Natural killer cell treated with Interleukin-12 subunit alpha and Interleukin-12 subunit beta and Interleukin-15 and Interleukin-18, amount 100 ng/mL, for 72 hours (primary cell): ENCODE measurements around the gene FBLN5. TPM values are rescaled to one million over a fixed set of nuclear protein-coding genes. Genes with fewer than 3 reads are reported as not detected.
A peak's percentile ranks its signal among the peaks of the same experiment; 100 is the strongest.

ENCODE experiments used
- ATAC-seq, 2 donors: fragments of 150-1000 bp; cut with Tn5 transposase in 1 of 2; sonication (Bioruptor Pico), chemical (Tn5 transposase) in 1 of 2; 2 replicates each; pipeline ENCODE4 v1.10.0; 2021
- DNase-seq: peaks from one replicate; pipeline ENCODE4 v3.0.0; 2022; ENCODE audit warnings: low spot score
- H3K27ac Mint-ChIP-seq, 2 donors: 1 replicate in 1 of 2; 2 replicates in 1 of 2; pipeline ENCODE4 v1.8.0; 2022; ENCODE audit warnings: mixed read lengths in 2 of 2, mild to moderate bottlenecking in 1 of 2, moderate library complexity in 1 of 2
- H3K27me3 Mint-ChIP-seq, 2 donors: 1 replicate in 1 of 2; 2 replicates in 1 of 2; pipeline ENCODE4 v1.8.0; 2022; ENCODE audit warnings: mixed read lengths in 2 of 2
- H3K36me3 Mint-ChIP-seq: one replicate; pipeline ENCODE4 v1.8.0; 2022; ENCODE audit warnings: mixed read lengths
- H3K4me1 Mint-ChIP-seq, 2 donors: 1 replicate in 1 of 2; 2 replicates in 1 of 2; pipeline ENCODE4 v1.8.0; 2022; ENCODE audit warnings: low read depth in 2 of 2, mixed read lengths in 2 of 2, mild to moderate bottlenecking in 1 of 2
- H3K4me3 Mint-ChIP-seq: one replicate; pipeline ENCODE4 v1.8.0; 2022; ENCODE audit warnings: mixed read lengths
- H3K9me3 Mint-ChIP-seq: 2 replicates; pipeline ENCODE4 v1.8.0; 2022; ENCODE audit warnings: mixed read lengths
- total RNA-seq, 2 donors: library from RNA; stranded (reverse); gene quantifications; one replicate each; pipeline ENCODE4 v1.2.3, GENCODE V29; 2022

The FBLN5 gene
- total RNA-seq, 2 donors from 2014 or later: not detected

DNA sequence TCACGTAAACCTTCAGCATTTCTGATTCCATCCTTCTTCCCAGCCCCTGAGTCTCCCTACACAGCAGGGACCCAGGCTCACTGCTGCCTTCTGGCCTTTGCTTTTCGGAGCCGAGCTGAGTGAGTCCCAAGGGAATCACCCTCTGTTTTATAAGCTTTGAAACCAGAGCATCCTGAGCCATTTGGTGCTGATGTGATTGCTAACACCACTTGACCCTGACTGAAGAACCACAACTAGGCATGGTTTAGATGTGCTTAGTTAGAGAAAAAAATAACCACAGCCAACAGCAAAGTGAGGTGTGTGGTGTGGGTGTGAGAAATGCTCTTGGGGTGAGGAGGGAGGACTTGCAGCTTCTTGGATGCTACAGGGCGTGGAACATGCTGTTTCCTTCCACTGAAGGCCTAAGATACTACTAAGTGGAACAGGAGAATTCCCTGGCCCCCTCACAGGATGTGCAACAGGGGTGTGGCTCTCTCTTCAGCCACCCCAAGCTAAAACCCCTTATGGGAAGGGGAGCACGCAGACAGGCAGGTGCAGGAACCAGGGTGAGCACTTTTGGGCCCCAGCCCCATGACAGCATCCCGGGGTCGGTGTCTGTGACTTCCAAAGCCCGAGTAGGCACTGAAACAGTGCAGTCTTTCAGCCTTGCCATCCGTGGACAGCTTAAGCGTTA, 80.0 kb downstream of the FBLN5 start, which contains the start of gene TC2N:
TC2N (minus strand) TSS at position 221 of the 673 bp plus-strand sequence. CDS start 53,767 bp downstream, outside the sequence.
- Mint-ChIP-seq H3K4me3 (peak within 1 kb of the TSS; percentile 93), H3K9me3 (no peaks in the 10 kb centered on the region), H3K27me3 (no peaks in the 10 kb centered on the region), H3K36me3 (no peaks in the 10 kb centered on the region), H3K27ac (peak within 1 kb of the TSS; percentile 79 to 89), H3K4me1 (peaks cover 62 to 77% of the 10 kb centered on the region in 2 donors)
- ATAC-seq (peak; percentile 87 to 91), DNase-seq (peak; percentile 69)

DNA sequence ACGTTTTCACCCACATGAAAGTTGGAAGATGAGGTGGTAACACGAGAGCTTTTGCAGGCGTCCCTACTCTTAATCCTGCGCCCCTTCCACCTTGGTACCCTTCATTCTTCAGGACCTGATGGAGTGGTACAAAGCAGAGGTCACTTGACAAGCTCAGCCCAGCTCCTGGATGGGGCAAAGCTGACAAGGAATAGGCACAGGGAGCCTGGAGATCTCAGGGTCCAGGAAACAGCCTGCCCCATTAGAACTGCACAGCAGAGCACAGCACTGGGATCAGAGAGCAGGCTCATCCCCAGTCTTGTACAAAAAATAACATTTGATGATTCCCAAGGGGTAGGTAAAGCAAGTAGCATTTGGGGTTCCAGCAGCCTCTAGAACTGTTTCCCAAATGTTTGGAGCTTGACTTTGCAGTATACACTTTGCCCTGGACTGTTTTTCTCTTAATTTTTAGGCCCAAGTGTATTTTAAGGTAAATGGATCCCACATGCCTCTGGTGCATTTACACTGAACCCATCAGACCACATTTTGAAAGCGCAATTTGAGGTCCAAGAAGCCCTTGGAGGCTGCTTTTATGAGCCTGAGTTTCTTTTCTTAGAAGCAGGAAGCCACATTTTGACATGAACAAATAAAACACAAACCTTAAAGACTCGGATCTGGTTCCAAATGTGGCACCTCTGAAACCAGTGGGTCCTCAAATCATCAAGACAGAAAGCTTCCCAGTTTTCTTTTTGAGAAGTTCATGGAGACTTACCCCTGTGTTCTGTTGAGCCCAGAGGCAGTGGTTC, 80.8 kb downstream of the FBLN5 start:
- Mint-ChIP-seq H3K36me3 (no peaks in the 10 kb centered on the region), H3K4me1 (peaks cover 56 to 71% of the 10 kb centered on the region in 2 donors), H3K27me3 (no peaks in the 10 kb centered on the region), H3K27ac (peak overlapping the region; percentile 79 to 89), H3K9me3 (no peaks in the 10 kb centered on the region), H3K4me3 (peak overlapping the region; percentile 93)
- DNase-seq (no peak), ATAC-seq (peak; percentile 17 to 25)

DNA sequence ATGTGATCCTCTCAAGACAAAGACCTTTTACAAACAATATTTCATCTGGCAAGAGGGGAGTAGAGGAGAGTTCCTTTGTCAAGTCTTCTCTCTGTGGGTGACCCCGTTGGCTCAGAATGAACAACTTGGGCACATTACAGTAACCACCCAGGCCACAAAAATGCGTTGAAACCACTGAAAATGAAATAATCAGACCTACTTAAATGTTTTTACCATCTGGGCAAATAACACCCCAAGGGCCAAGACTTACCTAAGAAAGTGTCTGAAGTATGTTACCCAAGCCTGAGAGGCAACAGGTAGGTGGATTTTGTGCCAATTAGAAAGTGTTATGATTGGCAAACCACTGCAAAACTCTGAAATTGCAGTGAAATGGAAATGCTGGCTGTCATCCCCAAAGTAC, 81.4 kb downstream of the FBLN5 start:
- Mint-ChIP-seq H3K36me3 (peaks cover 4% of the 10 kb centered on the region), H3K4me1 (peaks cover 60 to 76% of the 10 kb centered on the region in 2 donors), H3K9me3 (peaks cover 3% of the 10 kb centered on the region), H3K27me3 (no peaks in the 10 kb centered on the region), H3K4me3 (peak overlapping the region; percentile 93), H3K27ac (peak overlapping the region; percentile 79 to 89)
- ATAC-seq (peak in 1 of 2 donors; percentile 40), DNase-seq (no peak)

DNA sequence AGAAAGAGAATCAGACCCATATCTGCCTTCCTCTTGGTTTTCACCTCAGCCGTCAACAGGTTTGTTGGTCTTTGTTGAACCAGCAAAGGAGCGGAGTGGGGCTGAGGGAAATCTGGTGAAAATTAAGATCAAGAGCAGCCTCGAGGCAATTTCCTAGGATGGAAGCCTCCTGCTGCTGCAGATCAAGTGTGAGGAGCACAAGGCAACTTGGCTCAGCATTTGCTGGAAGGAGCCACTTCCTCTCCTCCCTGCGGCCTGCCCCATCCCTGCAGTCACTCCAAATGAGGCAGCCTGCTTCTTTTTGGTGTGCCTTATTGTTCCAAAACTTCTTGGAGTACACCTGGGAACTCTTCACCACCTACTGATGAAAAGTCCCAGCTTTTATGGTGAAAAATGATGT, 85.1 kb downstream of the FBLN5 start:
- H3K4me1 Mint-ChIP-seq: peaks cover 59 to 79% of the 10 kb centered on the region in 2 donors
- H3K9me3 Mint-ChIP-seq: peaks cover 4% of the 10 kb centered on the region
- H3K4me3 Mint-ChIP-seq: peak overlapping the region; percentile 44
- H3K27me3 Mint-ChIP-seq: no peaks in the 10 kb centered on the region
- ATAC-seq: no peak
- peak overlapping the region; percentile 93 to 98 for H3K27ac Mint-ChIP-seq
- H3K36me3 Mint-ChIP-seq: peaks cover 6% of the 10 kb centered on the region
- no peak for DNase-seq

DNA sequence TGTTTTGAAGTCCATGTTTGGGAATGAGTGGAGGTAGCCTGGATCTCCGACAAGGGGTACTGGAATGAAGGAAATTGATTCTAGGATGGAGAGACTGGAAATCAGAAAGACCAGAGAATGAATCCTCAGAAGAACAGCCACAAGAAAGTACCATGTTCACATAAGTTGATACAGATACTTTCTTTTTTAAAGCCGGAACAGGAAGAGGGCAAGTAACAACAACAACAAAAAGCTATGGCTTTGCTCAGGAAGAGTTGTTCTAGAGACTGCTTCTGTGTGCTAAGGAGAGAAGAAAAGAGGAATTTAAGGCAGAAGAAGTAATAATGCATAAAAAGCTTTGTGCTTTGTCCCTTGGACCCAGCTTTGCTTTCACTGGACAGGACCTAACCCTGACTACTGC, 86.4 kb downstream of the FBLN5 start:
- H3K27me3 Mint-ChIP-seq: no peaks in the 10 kb centered on the region
- H3K9me3 Mint-ChIP-seq: peaks cover 4% of the 10 kb centered on the region
- H3K27ac Mint-ChIP-seq: peak overlapping the region; percentile 93 to 98
- H3K36me3 Mint-ChIP-seq: peaks cover 6% of the 10 kb centered on the region
- H3K4me3 Mint-ChIP-seq: peak overlapping the region; percentile 89
- peaks cover 45 to 66% of the 10 kb centered on the region in 2 donors for H3K4me1 Mint-ChIP-seq
- DNase-seq (no peak), ATAC-seq (no peak)

DNA sequence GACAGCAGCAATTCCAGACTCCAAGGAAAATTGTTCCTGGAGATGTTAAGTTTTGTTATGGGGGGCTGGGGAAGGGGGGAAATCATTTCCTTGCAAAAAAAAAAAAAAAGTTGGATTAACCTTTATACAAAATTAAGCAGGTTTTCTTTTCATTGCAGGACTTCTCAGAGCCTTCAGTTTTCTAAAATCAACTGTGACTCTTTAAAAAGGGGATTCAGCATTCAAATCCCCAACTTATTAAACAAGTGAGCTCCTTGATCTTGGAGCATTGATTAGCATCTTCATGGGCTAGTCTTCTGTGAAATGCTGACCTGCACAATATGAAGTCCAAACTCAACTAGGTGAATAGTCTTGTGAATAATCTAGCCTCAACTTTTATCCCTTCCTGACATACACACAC, 87.3 kb downstream of the FBLN5 start:
- ATAC-seq (no peak), DNase-seq (no peak)
- Mint-ChIP-seq H3K4me3 (peak overlapping the region; percentile 89), H3K4me1 (peaks cover 47 to 70% of the 10 kb centered on the region in 2 donors), H3K36me3 (peaks cover 6% of the 10 kb centered on the region), H3K27me3 (no peaks in the 10 kb centered on the region), H3K27ac (peak overlapping the region; percentile 93 to 98), H3K9me3 (peaks cover 4% of the 10 kb centered on the region)

DNA sequence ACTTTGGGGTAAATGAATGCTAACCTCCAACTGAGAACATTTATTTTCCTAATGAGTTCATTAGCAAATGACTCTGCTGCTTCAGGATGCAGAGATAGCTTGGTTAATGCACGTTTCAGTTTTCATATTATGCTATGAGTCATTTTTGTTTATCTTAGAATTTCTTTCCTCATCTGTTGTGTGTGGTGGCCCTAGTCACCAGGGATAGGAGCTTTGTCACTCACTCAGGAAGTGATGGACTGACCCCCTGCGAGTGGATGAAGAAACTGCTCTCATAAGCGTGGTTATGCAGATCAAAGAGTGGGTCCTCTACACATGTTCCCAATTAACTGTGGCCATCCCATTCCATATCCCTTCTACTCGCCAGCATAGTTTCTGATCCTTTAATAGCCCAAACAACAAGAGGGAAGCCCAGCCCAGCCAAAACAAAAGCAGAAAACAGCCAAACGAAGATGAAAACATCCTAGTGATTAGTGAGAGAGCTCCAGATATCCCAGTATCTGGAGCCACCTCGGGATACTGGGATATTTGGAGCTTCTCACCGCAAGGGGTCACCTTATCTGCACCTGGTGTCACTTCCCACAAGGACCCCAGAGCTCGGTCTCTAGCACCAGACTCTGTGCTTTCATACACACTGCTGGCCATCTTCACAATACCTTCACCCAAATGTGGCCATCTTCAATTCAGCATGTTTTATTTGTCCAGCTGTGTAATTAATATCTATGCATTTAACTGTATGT, 88.8 kb downstream of the FBLN5 start:
- Mint-ChIP-seq H3K9me3 (peaks cover 4% of the 10 kb centered on the region), H3K4me3 (peak overlapping the region; percentile 53), H3K27ac (peak overlapping the region; percentile 77 to 93), H3K27me3 (no peaks in the 10 kb centered on the region), H3K36me3 (peaks cover 6% of the 10 kb centered on the region), H3K4me1 (peaks cover 46 to 70% of the 10 kb centered on the region in 2 donors)
- ATAC-seq (peak; percentile 93 to 95), DNase-seq (no peak)

DNA sequence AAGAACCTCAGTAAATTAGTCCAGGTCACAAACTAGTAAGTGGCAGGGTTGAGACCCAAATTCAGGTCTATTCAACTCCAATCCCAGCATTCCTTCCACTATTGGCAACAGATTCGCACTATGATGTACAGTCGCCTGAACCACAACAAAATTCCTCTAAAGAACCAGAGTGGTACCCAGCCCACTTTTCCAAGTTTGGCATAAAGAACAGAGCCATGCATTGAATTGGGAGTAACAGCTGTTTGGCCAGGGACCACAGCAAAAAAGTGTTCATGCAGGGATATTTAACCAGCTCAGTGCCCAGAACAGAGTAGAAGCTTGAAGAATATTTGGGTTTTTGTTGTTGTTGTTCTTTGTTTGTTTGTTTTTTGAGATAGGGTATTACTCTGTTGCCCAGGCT, 89.9 kb downstream of the FBLN5 start:
- H3K36me3 Mint-ChIP-seq: peaks cover 6% of the 10 kb centered on the region
- H3K27me3 Mint-ChIP-seq: no peaks in the 10 kb centered on the region
- H3K4me1 Mint-ChIP-seq: peaks cover 40 to 60% of the 10 kb centered on the region in 2 donors
- no peak overlapping the region for H3K27ac Mint-ChIP-seq
- no peak overlapping the region for H3K4me3 Mint-ChIP-seq
- peaks cover 4% of the 10 kb centered on the region for H3K9me3 Mint-ChIP-seq
- DNase-seq (no peak), ATAC-seq (no peak)

DNA sequence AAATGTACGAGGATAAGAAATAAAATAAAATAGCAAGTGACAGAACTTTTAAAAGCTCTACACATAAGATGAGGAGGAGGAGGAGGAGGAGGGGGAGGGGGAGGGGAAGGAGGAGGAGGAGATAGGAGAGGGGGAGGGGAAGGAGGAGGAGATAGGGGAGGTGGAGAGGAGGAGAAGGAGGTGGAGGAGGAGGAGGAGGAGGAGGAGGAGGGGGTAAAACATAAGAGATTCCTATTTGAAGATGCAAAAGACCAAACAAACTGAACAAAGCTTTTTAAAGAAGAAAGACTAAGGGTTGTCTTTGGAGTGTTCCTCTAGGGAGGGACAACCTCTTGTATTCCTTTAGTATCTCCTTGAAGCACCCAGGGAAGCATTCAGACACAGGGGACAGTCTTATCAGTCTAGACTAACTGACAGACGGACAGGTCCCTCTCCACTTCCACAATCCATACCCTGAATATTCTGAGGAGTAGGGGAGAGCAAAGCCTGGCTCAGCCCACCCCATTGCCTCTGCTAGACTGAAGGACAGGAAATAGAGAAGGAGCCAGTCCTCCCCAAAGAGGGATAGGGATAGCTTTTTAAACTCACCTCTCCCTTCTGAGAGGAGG, 93.1 kb downstream of the FBLN5 start:
- ATAC-seq (no peak), DNase-seq (no peak)
- no peak overlapping the region for H3K4me3 Mint-ChIP-seq
- H3K36me3 Mint-ChIP-seq: no peaks in the 10 kb centered on the region
- no peaks in the 10 kb centered on the region for H3K27me3 Mint-ChIP-seq
- H3K27ac Mint-ChIP-seq: peak overlapping the region in 1 of 2 donors; percentile 68
- peaks cover 25 to 45% of the 10 kb centered on the region in 2 donors for H3K4me1 Mint-ChIP-seq
- no peaks in the 10 kb centered on the region for H3K9me3 Mint-ChIP-seq

DNA sequence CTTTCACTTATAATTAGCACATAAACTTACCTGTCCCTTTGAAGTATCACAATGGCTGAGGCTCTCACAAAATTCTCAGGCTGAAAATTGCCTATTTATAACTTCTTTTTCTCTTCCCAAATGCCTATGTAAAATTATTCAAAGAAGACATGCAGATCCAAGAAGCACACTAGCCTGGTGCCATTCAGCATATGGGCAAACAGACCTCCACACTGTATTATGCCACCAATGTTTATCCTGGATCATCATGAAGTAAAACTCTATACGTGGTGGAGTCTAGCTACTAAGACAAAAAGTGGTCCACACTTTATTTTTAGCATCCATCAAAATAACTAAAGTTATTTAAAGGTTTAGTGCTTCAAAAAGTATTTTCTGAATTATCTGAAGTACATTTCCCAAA, 95.9 kb downstream of the FBLN5 start:
- H3K4me1 Mint-ChIP-seq: peaks cover 14 to 26% of the 10 kb centered on the region in 2 donors
- no peaks in the 10 kb centered on the region for H3K27me3 Mint-ChIP-seq
- no peaks in the 10 kb centered on the region for H3K36me3 Mint-ChIP-seq
- H3K9me3 Mint-ChIP-seq: no peaks in the 10 kb centered on the region
- DNase-seq: no peak
- ATAC-seq: no peak
- H3K27ac Mint-ChIP-seq: no peak overlapping the region
- H3K4me3 Mint-ChIP-seq: no peak overlapping the region

DNA sequence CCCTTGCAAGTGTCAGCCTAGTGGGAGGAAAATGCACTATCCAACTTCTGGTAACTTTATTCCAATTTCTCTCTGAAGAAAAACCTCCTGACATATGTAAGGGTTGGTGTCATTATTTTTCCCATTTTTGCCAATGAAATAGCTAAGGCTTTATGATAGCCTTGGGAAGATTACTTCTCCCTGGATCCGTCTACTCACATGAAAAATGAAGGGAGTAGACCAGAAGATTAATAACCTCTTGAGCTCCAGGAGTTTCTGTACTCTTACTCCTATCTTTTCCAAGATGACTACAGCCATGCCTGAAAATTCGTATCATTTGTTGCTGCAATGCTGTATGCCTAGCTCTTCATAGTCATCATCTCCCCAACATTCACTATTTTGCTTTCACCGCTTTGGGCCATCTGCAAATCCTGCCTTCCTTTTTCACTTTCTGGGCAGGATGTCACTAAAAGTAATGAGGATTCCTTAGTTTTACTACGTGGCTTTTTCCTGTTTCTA, 98.9 kb downstream of the FBLN5 start:
- H3K27me3 Mint-ChIP-seq: no peaks in the 10 kb centered on the region
- H3K9me3 Mint-ChIP-seq: no peaks in the 10 kb centered on the region
- no peaks in the 10 kb centered on the region for H3K36me3 Mint-ChIP-seq
- H3K27ac Mint-ChIP-seq: peak overlapping the region in 1 of 2 donors; percentile 33
- ATAC-seq (no peak), DNase-seq (no peak)
- no peak overlapping the region for H3K4me3 Mint-ChIP-seq
- peaks cover 5 to 7% of the 10 kb centered on the region in 2 donors for H3K4me1 Mint-ChIP-seq

DNA sequence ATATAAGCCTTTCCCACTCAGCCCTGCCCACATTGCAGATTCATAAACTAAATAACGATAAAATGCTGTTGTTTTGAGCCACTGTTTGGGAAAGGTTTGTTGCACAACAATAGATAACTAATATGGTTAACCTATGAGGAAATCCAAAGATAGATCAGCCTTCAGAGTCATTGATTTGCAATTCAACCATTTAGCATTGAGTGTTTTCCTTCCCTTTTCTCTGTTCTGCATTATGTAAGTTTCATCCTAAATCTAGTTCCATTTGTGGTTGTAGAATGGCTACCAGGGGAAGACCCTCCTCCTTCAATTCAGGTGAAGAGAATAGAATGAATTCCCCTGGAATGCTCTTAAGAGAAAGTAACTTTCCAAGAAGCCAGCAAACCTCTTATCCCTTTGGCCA, 99.8 kb downstream of the FBLN5 start:
- H3K36me3 Mint-ChIP-seq: no peaks in the 10 kb centered on the region
- H3K9me3 Mint-ChIP-seq: no peaks in the 10 kb centered on the region
- ATAC-seq (no peak), DNase-seq (no peak)
- no peaks in the 10 kb centered on the region for H3K27me3 Mint-ChIP-seq
- H3K4me3 Mint-ChIP-seq: no peak overlapping the region
- peaks cover 3 to 10% of the 10 kb centered on the region in 2 donors for H3K4me1 Mint-ChIP-seq
- H3K27ac Mint-ChIP-seq: no peak overlapping the region

DNA sequence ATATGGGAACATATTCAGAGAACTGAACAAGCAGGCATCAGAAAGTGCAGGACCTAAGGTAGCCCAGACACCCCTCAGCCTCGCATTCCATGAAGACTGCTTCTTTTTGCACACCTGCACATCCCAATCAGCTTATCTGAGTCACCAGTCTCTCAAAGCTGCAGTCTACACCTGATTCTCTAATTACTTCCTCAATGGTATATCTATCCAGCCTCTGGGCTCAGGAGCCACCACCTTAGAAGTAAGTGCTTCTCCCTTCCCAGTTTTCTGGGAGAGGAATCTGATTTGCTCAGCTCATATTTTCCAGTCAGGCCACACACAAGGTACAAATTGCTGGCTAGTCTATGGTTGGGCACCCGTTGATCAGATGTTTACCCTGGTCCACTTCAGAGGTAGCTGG, 101.8 kb downstream of the FBLN5 start:
- Mint-ChIP-seq H3K4me1 (peaks cover 3 to 7% of the 10 kb centered on the region in 2 donors), H3K36me3 (no peaks in the 10 kb centered on the region)

More for the DNA sequence above, 101.8 kb downstream of the FBLN5 start:
- DNase-seq: no peak
- no peak for ATAC-seq
- no peak overlapping the region for H3K27ac Mint-ChIP-seq
- H3K9me3 Mint-ChIP-seq: no peaks in the 10 kb centered on the region
- H3K4me3 Mint-ChIP-seq: no peak overlapping the region
- no peaks in the 10 kb centered on the region for H3K27me3 Mint-ChIP-seq
